ENCODE results near the gene TVP23C. TPM values are rescaled to one million over a fixed set of nuclear protein-coding genes. Genes with fewer than 3 reads are reported as not detected.

The TVP23C gene
- total RNA-seq, 1 donor: 52.7 TPM

DNA sequence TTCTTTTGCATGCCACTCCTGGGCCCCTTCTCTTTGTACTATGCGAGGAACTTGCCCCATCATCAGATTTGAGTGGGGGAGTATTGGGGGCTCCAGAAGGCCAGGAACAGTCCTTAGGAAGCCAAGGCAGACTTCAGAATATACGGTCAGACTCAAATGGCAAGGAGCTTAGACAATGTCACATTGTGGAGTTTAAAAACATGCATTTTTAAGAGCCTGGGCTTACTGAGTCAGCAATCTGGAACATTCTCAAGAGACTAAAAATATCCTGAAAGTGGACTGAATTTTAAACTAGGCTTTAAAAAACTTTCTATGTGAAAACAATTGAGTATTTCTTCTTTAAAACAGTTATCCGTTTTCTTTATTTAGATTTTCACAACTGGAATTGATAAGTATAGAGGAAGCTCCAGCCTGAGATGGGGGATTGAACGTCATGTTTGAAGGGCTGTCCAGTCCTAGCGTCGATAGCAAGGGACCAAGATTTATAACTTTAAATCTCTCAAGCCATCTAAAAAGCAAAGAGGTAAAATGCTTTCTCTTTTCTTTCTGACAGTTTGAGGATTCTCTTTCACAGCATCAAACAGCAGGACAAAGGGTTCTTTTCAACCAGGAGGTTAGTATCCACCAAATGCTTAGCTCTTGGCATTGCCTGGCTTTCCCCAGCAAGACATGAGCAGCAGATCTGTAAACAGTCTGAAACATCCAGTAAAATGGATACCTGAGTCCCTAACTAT lies 50.1 kb downstream of the TVP23C start:
- DNase-seq (ENCODE audit: low read depth): no peak
- H3K4me3 ChIP-seq (ENCODE audit: low read depth, low read length): no peak overlapping the region
- TF ChIP-seq, protein P1, sequence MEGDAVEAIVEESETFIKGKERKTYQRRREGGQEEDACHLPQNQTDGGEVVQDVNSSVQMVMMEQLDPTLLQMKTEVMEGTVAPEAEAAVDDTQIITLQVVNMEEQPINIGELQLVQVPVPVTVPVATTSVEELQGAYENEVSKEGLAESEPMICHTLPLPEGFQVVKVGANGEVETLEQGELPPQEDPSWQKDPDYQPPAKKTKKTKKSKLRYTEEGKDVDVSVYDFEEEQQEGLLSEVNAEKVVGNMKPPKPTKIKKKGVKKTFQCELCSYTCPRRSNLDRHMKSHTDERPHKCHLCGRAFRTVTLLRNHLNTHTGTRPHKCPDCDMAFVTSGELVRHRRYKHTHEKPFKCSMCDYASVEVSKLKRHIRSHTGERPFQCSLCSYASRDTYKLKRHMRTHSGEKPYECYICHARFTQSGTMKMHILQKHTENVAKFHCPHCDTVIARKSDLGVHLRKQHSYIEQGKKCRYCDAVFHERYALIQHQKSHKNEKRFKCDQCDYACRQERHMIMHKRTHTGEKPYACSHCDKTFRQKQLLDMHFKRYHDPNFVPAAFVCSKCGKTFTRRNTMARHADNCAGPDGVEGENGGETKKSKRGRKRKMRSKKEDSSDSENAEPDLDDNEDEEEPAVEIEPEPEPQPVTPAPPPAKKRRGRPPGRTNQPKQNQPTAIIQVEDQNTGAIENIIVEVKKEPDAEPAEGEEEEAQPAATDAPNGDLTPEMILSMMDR (IDR thresholded peaks at IDR 0.05; ENCODE audit: insufficient read depth, low read depth, low read length): no peak

- no peak overlapping the region for H3K4me3 ChIP-seq (ENCODE audit: low read depth, low read length)
- TF ChIP-seq, protein P1 (IDR thresholded peaks at IDR 0.05; ENCODE audit: insufficient read depth, low read depth, low read length): no peak
- no peak for DNase-seq (ENCODE audit: low read depth)
Observed at GRCh38 chr17:15512071-15512709, 51.1 kb downstream of the TVP23C start.

DNA sequence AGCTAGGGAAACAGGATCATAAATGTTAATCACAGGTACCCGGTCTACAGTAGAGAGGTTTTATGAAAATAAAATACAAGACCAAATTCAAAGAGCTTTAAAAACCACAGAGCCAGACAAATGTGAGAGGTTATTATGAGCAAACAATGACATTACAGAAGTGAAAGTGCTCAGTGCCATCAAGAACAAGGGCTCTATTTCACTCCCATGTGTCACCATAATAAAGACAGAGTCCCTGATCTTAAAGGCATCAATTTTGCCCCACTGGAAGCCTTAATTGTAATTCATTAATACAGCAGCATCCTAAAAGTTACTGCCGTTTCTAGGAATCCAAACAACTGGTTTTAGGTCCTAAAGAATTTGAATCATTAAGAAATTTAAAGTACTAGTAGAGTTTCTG lies 52.1 kb downstream of the TVP23C start:
- no peak for DNase-seq (ENCODE audit: low read depth)
- no peak overlapping the region for H3K4me3 ChIP-seq (ENCODE audit: low read depth, low read length)
- TF ChIP-seq, protein P1 (IDR thresholded peaks at IDR 0.05; ENCODE audit: insufficient read depth, low read depth, low read length): no peak

DNA sequence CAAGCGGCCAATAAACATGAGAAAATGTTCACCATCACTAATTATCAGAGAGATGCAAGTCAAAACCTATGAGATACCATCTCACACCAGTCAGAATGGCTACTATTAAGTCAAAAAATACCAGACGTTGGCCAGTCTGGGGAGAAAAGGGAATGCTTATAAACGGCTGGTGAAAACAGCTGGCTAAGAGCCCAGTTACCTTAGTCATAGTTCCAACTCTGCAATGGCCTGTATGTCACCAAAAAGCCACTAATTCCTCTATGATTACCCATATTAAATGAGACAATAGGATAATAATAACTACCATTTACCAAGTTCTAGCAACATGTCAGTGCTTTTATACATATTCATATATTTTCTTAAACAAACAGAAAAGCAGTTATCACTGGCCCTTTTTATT lies 52.9 kb downstream of the TVP23C start:
- H3K4me3 ChIP-seq (ENCODE audit: low read depth, low read length): no peak overlapping the region
- TF ChIP-seq, protein P1 (IDR thresholded peaks at IDR 0.05; ENCODE audit: insufficient read depth, low read depth, low read length): no peak
- peak; percentile 69 for DNase-seq (ENCODE audit: low read depth)

- no peak for DNase-seq (ENCODE audit: low read depth)
- TF ChIP-seq, protein P1 (IDR thresholded peaks at IDR 0.05; ENCODE audit: insufficient read depth, low read depth, low read length): no peak
- H3K4me3 ChIP-seq (ENCODE audit: low read depth, low read length): no peak overlapping the region
Observed at GRCh38 chr17:15509095-15509494, 54.2 kb downstream of the TVP23C start.

- TF ChIP-seq, protein P1 (IDR thresholded peaks at IDR 0.05; ENCODE audit: insufficient read depth, low read depth, low read length): no peak
- no peak overlapping the region for H3K4me3 ChIP-seq (ENCODE audit: low read depth, low read length)
- no peak for DNase-seq (ENCODE audit: low read depth)
Observed at GRCh38 chr17:15508466-15508865, 54.8 kb downstream of the TVP23C start.

Data from fibroblast of villous mesenchyme (primary cell).